GM15510 (cell line): Measurements from ENCODE around the gene CLCN3.

Experiments used
- POLR2A ChIP-seq: IDR thresholded peaks from 3 replicates; pipeline ENCODE4 v1.6.1; 2011; ENCODE audit warnings: borderline replicate concordance; ENCODE audit not compliant: insufficient read length; ENCODE audit errors: extremely low read depth

The CLCN3 gene

GRCh38 chr4:169698331-169698730 is 78.0 kb downstream of the CLCN3 start:
- no peak for TF ChIP-seq POLR2A

GRCh38 chr4:169707958-169708643 is 87.7 kb downstream of the CLCN3 start:
- TF ChIP-seq POLR2A: no peak

- TF ChIP-seq POLR2A: no peak
These were observed 95.4 kb downstream of the CLCN3 start for GRCh38 chr4:169715826-169716225.

- TF ChIP-seq POLR2A: no peak
These were observed 96.3 kb downstream of the CLCN3 start for GRCh38 chr4:169716677-169717076.

- TF ChIP-seq POLR2A: no peak
These were observed 100.2 kb downstream of the CLCN3 start for GRCh38 chr4:169720529-169720928.

- no peak for TF ChIP-seq POLR2A
These were observed 103.0 kb downstream of the CLCN3 start for GRCh38 chr4:169723207-169723965.

GRCh38 chr4:169724260-169724659 is 103.9 kb downstream of the CLCN3 start:
- TF ChIP-seq POLR2A: no peak

- no peak for TF ChIP-seq POLR2A
These were observed 107.2 kb downstream of the CLCN3 start for GRCh38 chr4:169727616-169728015.

- TF ChIP-seq POLR2A: no peak
These were observed 110.2 kb downstream of the CLCN3 start for GRCh38 chr4:169730564-169730963.

- no peak for TF ChIP-seq POLR2A
These were observed 121.2 kb downstream of the CLCN3 start for GRCh38 chr4:169741569-169741968.

- no peak for TF ChIP-seq POLR2A
These were observed 124.2 kb downstream of the CLCN3 start for GRCh38 chr4:169744601-169745000.

- TF ChIP-seq POLR2A: no peak
These were observed 124.9 kb downstream of the CLCN3 start for GRCh38 chr4:169745291-169745690.

GRCh38 chr4:169756971-169757574 is 136.7 kb downstream of the CLCN3 start:
- no peak for TF ChIP-seq POLR2A

- TF ChIP-seq POLR2A: peak; percentile 67
These were observed 137.3 kb downstream of the CLCN3 start, which contains the start of gene HPF1 for GRCh38 chr4:169757575-169758184. TSS of gene HPF1 (minus strand) at chr4:169757944. CDS start at chr4:169757877, 67 bp downstream.

GRCh38 chr4:169758401-169758962 is 138.1 kb downstream of the CLCN3 start:
- no peak for TF ChIP-seq POLR2A
